Stimulated activated CD8-positive, alpha-beta memory T cell treated with anti-CD3 and anti-CD28 coated beads, Interleukin-7, amount 100 ng/mL, for 4 hours (primary cell): ENCODE measurements around the gene LAMB2.

Experiments used
- DNase-seq, 2 donors: peaks; one replicate each; pipeline ENCODE4 v3.0.0-alpha.2; 2020; ENCODE audit warnings: low read depth in 2 of 2

Gene LAMB2

GRCh38 chr3:49132437-49133225 lies at the start of gene LAMB2:
Gene LAMB2, minus strand, starts transcription at chr3:49133050. Its CDS starts 183 bp downstream, at chr3:49132867.
- DNase-seq, result no peak

GRCh38 chr3:49181351-49181750 lies 48.5 kb upstream of the LAMB2 start:
- no peak for DNase-seq

- no peak for DNase-seq
These were observed 47.3 kb upstream of the LAMB2 start for GRCh38 chr3:49180116-49180515.

GRCh38 chr3:49177073-49177472 lies 44.2 kb upstream of the LAMB2 start:
- DNase-seq, result no peak

- DNase-seq, result no peak
These were observed 42.7 kb upstream of the LAMB2 start for GRCh38 chr3:49175530-49175929.

GRCh38 chr3:49174397-49174985 lies 41.6 kb upstream of the LAMB2 start:
- no peak for DNase-seq

GRCh38 chr3:49173792-49174170 lies 40.9 kb upstream of the LAMB2 start:
- no peak for DNase-seq

GRCh38 chr3:49173116-49173791 lies 40.4 kb upstream of the LAMB2 start:
- no peak for DNase-seq

- no peak for DNase-seq
These were observed 39.7 kb upstream of the LAMB2 start for GRCh38 chr3:49172551-49173041.

- no peak for DNase-seq
These were observed 39.1 kb upstream of the LAMB2 start for GRCh38 chr3:49171775-49172500.

- peak; percentile 62 to 64 for DNase-seq
These were observed 38.4 kb upstream of the LAMB2 start, which contains the start of gene KLHDC8B for GRCh38 chr3:49171119-49171774. Gene KLHDC8B, plus strand, starts transcription at chr3:49171598. Its CDS starts 1,172 bp downstream, at chr3:49172770.

- no peak for DNase-seq
These were observed 37.9 kb upstream of the LAMB2 start for GRCh38 chr3:49170744-49171118.

- no peak for DNase-seq
These were observed 34.1 kb upstream of the LAMB2 start for GRCh38 chr3:49166752-49167556.

- peak; percentile 56 to 70 for DNase-seq
These were observed 33.2 kb upstream of the LAMB2 start, which contains the start of gene CCDC71 for GRCh38 chr3:49165771-49166751. Gene CCDC71, minus strand, starts transcription at chr3:49166331. Its CDS starts 2,123 bp downstream, at chr3:49164208.

GRCh38 chr3:49164983-49165720 lies 32.3 kb upstream of the LAMB2 start:
- DNase-seq, result no peak

- no peak for DNase-seq
These were observed 30.8 kb upstream of the LAMB2 start for GRCh38 chr3:49163609-49164008.

GRCh38 chr3:49162751-49163419 lies 30.0 kb upstream of the LAMB2 start:
- no peak for DNase-seq
